DMS153 treated with DMSO at 0.1 percent for 48 hours (cell line): ENCODE data around the gene CNR2.
A peak's percentile ranks its signal among the peaks of the same experiment; 100 is the strongest.
"Not testable (repeated sequence)": the region's sequence is repeated elsewhere in the genome, so short reads cannot be mapped to it uniquely, and the experiment has no call there.

Experiments
- DNase-seq: peaks from one replicate; lab custom pipeline; 2025; ENCODE audit not compliant: unreplicated experiment; lab: John Stamatoyannopoulos, UW

CNR2 gene

DNA sequence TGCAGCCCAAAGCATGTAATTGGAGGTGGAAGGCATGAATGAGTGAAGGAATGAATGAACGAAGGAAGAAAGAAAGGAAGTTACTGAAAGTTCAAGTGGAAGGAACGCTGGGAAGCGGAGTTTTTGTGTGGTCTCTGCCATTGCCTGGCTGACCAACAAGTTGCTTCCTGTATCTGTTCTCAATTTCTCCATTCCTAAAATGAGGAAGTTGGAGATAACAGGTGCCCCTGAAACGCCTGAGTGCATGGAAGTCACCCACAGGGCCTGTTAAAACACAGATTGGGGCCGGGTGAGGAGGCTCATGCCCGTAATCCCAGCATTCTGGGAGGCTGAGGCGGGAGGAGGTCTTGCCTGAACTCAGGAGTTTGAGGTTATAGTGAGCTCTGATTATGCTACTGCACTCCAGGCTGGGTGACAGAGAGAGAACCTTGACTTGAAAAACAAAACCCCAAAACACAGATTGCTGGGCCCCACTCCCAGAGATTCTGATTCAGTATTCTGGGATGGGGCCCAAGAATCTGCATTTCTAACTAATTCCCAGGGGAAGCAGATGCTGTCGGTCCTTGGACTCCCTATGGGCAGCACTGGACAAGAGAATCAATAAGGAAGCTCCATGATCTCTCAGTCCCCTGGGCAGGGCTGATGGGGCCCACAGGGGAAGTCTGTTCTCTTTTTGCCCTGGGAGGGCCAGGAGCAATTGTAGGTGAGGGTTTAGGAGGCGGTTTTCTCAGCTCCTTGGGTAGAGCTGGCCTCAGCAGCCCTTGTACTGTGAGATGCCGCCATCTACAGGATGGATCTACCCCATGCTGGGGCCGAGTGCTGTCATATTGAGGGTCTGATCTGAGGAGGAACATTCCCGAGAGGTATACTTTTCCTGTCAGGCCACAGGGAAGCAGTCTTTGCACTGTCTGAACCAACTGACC lies 3.3 kb upstream of the CNR2 start:
- DNase-seq: peak; percentile 24

DNA sequence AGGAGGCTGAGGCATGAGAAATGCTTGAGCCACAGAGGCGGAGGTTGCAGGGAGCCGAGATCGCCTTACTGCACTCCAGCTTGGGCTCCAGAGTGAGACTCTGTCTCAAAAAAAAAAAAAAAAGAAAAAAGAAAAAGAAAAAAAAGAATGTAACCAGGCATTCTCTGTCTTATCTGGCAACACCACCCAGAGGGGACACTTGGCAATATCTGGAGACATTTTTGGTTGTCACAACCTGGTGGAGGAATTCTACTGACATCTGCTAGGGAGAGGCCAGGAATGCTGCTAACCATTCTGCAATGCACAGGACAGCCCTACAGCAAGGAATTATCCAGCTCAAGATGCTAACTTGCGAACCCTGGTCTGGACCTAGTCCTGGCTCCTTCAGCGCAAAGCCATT lies 2.3 kb upstream of the CNR2 start:
- no peak for DNase-seq

DNA sequence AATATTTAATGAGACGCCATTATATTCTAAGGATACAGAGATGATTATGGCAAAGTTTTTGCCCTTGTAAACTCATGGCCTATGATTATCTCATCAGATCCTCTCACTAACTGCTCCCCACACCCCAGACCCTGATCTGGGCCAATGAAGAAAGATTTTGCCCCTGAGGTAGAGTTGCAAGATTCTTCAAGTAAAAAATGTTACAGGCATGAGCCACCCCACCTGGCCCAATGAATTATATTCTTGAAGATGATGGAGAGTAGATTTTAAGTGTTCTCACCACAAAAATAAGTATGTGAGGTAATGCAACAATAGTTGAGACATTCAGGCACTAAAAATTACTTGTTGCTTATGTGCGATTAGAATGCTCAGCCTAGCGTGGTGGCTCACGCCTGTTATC lies 1.8 kb upstream of the CNR2 start:
- DNase-seq: no peak

DNA sequence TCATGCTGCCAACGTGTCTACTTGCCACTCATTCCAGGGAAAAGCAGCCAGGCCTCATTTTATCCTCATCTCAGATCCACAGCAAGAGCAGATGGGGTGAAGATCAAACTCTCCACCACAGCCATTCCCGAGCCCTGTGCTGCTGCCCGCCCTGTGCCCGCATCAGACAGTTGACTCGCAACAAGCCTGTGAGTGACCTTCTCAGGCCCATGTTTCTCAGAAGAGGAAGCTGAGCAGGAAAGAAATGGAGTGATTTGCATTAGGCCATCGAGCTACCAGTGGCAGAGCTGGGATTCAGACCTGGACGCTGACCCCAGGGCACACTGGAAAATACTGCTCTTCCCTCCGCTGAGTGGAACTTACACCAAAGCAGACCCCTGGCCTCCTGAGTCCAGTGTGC lies 1.2 kb downstream of the CNR2 start:
- no peak for DNase-seq

DNA sequence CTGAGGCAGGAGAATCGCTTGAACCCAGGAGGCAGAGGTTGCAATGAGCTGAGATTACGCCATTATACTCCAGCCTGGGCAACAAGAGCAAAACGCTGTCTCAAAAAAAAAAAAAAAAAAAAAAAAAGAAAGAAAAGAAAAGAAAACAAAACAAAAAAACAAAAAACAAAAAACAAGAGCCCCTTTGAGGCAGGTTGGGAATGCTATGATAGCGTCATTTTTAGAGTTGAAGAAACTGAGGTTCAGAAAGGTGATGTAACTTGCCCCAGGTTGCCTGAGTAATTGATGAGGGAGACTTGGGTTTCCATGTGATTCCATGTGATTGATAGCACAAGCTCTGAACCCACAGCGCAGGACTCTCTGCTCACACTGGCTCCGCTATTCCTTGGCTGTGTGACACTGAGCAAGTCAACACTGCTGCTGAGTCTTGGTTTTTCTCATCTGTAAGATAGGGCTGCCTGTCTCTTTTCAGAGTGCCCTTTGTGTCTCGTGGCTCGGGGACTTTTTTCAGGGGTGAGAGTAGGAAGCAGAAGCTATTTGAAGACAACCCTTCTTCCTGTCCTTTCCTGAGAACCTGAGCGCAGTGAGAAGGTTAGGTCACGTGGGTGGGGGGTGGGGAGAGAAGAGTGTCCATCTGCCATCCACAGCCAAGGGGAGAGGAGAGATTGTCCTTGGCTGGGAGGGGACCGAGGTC lies 2.5 kb downstream of the CNR2 start:
- no peak for DNase-seq

DNA sequence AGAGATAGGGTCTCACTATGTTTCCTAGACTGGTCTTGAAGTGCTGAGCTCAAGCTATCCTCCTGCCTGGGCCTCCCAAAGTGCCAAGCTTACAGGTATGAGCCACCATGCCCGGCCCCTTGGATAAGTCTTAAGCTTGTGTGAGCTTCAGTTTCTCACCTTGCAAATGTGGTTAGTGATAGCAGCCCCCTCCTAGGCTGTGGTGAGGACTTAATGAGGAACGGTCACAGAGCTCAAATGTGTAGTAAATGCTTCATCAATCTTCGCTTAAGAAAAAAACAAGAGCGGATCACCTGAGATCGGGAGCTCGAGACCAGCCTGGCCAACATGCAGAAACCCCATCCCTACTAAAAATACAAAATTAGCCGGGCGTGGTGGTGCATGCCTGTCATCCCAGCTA lies 3.0 kb downstream of the CNR2 start:
- DNase-seq: no peak

DNA sequence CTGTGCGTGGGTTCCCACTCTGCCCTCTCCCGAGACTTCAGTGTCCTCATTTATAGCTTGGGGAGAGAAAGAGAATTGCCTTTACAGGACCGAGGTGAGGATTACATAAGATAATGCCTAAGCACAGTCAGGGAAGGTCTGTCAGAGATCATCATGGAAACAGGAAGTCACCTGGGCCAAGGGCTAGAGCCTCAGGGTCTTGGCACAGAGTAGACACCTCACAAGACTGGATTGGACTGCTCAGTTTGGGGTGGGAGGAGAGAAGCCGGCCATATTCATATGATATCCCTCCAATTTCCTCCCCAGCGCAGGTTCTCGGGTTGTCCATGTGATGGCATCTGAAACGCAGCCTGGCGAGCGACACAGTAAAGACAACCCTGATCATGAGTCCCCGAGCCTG lies 3.8 kb downstream of the CNR2 start:
- no peak for DNase-seq

DNA sequence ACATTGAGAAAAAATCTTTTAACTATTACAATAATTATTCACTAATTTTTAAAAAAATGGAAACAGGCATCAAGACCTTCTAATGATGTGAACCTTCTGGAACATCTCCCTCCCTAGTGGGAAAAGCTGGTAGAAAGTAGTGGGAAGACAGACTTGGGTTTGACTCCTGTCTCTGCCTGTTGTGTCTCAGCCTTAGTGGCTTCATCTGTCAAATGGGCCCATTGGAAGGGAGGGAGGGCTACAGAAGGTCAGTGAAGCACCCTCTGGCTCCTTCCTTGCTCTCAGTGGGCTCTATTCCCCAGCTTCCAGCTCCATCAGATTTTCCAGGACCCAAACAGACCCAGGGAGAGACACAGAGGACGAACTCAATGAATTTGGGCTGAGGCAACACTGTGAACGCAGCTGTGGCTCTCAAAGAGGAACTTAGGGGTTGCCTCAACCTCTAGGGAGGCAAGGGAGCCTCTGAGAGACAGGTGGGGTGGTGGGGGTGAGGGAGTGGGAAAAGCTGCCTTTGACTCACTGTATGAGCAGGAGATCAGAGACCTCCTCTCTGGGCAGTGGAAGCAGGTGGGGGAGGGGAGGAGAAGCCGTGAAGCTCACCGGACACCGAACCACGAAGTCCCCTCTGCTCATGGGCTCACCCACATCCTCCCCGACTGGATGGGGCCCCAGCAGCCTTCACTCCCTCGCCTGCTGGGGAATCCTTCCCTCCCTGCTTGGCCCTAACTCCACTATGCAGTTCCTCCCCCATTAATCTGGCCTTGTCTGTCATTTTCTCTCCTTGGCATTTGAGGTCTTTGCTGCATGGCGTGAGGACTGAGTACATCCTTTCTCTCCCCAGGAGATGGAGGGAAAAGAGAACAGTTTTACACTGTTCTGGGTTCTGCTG lies 4.5 kb downstream of the CNR2 start:
- no peak for DNase-seq

DNA sequence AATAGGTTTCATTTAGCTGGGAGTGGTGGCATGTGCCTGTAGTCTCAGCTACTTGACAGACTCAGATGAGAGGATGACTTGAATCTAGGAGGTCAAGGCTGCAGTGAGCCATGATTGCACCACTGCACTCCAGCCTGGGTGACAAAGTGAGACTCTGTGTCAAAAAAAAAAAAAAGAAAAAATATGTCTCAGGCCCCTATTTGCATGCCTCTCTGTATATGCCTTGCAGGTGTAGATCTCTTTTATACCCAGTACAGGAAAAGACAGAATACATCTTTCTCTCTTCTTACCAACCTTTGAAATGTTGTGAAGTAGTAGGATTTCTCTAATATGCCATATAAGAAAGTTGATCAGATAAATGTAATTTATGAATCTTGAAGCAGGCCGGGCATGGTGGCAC lies 6.4 kb downstream of the CNR2 start:
- DNase-seq: no peak

DNA sequence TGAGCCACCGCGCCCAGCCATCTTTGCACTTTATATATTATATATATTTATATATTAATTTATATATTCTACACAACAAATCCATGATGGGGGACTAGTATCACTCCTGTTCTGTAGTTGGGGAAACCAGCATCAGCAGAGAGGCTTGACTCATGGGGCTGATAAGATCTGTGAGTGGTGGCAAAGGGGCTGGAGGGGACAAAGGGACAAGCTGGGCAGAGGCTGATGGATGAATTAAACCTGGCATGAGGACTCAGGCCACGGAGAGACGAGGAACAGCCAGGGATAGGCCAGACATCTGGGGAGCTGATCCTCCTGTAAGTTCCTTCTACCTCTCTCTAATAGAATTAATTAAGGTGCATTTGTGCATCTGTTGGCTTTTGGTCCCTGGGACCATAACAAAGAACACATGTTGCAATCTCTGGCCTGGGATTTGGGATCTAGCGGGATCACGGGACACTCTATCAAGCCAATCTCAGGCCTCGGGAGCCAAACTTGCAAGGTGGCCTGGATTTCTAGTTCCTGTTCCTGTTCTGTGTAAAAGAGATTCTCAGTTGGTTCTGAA lies 7.6 kb downstream of the CNR2 start:
- no peak for DNase-seq

DNA sequence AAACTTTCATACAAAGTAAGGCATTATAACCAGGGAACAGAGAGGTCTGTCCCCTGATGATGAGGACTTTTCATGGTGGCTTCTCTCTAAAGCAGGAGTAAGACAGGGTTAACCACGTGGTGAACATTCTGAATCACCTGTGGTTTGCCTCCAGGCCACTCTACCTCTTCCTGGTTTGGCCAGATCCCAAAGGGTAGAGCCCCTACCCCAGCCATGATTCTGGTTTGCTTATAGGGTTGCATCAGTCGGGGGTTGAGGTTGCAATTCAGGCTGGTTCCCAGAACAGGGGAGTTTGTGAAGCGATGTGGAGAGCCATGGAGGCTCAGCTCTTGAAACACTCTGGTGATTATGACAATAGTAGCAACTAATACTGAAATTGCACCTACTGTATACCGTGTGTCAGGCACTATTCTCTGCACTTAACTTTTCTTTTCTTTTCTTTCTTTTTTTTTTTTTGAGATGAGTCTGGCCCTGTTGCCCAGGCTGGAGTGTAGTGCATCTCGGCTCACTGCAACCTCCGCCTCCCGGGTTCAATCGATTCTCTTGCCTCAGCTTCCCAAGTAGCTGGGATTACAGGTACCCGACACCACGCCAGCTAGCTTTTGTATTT lies 8.3 kb downstream of the CNR2 start:
- no peak for DNase-seq

DNA sequence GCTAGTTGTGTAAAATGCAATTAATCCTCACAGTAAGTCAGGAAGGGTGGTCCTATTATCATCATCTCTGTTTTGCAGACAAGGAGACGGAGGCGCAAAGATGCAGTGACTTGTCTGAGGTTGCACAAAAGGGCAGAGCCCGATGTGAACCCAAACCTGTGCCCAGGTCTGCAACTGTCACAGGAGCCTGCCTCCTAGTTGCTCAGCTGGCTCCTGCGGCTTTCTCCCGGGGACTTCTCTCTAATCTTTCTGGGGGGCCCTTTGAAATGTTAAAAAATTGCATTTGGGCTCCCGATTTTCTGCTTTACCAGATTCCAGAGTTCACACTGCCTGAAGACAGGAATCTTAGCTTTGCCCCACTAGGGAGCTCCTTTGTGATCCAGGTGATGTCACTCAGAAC lies 9.4 kb downstream of the CNR2 start:
- DNase-seq: no peak

DNA sequence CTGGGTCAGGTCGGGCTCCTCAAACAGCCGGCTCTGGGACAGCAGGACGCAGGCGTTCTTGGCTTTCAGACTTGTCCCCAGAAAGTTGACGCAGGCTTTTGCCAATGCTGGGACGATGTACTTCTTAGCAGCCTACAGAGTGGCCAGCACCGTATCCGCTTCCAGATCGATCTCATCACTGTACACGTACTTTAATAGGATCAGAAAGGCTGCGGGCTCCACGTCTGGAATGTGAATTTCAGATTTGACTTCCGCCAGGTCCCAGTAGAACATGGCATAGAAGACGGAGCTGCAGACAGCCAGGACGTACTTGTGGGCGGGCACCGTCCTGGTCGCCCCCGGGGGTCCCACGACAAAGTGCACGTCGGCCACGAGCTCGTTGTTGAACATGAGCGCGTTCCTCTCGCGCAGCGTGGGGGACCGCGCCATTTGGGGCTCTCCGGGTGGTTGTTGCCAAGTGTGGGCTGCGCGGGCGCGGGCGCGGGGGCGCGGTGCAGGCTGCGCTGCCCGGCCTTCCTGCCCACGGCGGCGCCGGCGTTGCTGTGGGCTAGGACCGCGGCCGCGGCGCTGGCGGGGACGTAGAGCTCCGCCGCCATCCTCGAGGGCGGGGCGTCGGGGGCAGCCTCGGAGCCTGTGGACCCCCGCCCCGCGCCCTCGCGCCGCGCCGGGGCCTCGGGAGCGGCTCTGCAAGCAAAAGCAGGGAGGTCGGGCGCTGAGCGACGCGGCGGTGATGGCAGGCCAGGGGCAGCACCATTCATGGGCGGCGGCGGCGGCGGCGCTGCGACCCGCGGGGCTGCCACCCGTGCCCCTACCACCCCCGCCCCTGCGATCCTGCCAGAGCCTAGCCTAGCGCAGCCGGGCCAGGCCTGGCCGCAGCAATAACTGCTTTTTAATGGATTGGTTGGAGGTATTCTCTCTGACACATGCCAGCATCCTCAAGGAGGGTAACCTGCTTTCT lies 10.6 kb downstream of the CNR2 start:
- DNase-seq: no peak

DNA sequence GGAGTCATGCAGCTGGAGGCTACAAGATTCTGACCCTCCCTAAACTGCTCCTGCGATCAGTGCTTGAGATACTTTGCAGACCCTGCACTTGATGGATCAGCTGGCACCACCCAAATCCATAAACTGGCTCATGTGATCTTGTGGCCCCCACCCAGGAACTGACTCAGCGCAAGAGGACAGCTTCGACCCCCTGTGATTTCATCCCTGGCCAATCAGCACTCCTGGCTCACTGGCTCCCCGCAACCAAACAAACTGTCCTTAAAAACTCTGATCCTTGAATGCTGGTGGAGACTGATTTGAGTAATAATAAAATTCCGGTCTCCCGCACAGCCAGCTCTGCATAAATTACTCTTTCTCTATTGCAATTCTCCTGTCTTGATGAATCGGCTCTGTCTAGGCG lies 13.1 kb downstream of the CNR2 start:
- not testable (repeated sequence) for DNase-seq

DNA sequence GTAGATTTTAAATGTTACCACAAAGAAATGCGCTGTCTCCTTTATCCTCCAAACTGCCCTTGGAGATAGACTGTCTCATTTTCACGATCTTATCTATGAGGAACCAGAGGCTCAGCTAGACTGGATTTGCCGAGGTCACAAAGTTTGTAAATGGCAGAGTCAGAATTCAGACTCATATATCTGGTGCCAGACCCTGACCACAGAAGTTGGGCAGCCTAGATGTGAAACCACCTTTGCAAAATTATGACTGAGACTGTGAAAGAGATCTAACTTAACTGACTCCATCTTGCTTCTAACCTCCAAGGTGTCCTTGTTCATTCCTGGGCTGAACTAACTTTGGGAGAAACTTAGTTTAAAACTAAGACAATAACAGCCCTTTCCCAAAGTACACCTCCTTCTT lies 14.1 kb downstream of the CNR2 start:
- DNase-seq: no peak

DNA sequence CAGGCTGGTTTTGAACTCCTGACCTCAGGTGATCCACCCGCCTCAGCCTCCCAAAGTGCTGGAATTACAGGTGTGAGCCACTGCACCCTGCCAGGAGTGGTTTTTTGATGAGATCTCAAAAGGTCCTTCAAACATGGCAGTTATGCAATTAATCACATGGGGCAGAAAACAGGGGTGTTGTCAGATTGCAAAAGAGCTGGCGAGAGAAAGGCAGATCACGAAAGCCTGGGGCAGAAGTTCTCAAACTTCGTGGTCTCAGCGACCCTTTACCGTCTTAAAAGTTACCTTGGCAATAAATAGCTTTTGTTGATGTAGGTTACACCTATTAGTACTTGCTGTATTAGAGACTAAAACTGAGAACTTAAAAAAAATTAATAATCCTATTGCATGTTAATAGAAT lies 16.1 kb downstream of the CNR2 start:
- no peak for DNase-seq

DNA sequence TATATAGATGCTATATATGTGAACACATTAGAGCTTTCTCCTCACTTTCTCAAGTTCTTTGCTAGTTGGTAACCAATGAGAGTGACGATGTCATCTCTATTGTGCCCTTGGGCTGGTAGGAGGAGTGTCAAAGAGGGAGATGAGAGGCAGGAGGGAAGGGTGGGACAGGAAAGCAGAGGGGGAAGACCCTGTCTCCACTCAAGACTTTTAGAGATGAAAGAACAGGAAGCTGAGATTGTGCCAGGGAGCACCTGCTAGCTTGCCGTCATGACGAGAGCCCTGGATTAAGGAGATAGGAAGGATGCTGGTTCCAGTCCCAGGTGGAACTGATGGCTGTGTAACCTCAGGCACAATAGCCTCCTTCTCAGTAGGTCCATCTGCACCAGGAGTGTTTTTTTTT lies 16.7 kb downstream of the CNR2 start:
- no peak for DNase-seq

DNA sequence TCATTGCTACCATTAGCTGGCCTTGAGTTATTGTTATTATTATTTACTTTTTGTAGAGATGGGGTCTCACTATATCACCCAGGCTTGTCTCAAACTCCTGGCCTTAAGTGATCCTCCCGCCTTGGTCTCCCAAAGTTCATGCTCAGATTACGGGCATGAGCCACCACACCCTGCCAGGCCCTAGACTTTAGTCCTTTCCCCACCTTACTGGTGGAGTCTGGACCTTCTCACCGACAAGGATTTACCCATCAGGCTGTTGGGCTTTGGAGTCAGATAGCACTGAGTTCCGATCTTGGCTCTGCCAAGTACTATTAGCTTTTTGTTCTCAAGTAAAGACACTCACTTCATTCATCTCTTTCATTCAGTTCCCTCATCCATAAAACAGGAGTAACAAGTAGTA lies 17.2 kb downstream of the CNR2 start:
- no peak for DNase-seq

DNA sequence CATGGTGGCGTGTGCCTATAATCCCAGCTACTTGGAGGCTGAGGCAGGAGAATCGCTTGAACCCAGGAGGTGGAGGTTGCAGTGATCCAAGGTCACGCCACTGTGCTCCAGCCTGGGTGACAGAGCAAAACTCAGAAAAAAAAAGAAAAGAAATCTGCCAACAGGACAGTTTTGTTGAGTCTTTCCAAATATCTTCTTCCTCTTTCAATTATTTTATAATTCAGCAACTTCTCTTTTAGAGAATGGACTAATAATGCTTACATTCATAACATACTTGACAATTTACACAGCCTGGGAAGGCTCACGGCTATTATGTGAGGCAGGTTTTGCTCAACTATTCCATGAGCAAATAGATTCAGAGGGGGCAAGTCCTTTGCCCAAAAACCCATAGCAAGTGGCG lies 18.1 kb downstream of the CNR2 start:
- DNase-seq: no peak

DNA sequence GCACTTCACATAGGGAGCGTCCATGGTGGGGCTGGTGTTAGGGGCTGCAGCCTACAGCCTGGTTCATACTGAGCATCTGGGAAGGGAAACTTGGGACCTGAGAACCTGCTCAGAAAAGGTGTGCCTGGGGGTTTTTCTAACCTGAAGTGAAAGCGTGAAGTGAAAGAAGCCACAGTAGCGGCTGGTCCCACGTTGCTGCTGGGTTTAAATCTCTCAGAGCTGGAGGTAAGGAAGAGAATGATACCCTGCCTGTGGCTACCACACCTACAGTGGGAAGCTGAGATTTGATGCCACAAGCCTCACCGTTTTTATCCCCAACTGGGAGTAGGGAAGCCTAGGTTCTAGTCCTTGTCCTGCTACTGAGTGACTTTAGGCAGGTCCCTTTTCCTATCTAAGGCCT lies 24.1 kb downstream of the CNR2 start:
- DNase-seq: no peak
